Measurements from ENCODE around the gene CDK5RAP2. TPM values are rescaled to one million over a fixed set of nuclear protein-coding genes. Genes with fewer than 3 reads are reported as not detected.

The CDK5RAP2 gene
- total RNA-seq, 1 experiment from 2014 or later = 22.2 TPM

DNA sequence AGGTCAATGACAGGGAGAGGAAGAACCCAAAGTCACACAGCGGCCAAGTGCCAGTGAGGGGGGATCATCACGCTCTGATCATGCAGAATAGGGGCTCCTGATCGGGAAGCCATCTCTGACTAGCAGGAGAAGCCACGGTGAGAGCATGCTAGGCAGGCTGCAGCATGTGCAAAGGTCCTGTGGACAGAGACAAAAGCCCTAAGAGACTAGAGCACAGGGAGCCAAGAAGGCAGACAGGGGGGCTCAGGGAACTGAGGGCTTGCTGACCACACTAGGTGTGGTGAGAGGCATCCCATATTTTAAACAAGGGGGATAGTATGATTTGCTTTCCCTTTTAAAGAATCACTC is 195.1 kb downstream of the CDK5RAP2 start:
- no peak for DNase-seq (ENCODE audit: low spot score)

DNA sequence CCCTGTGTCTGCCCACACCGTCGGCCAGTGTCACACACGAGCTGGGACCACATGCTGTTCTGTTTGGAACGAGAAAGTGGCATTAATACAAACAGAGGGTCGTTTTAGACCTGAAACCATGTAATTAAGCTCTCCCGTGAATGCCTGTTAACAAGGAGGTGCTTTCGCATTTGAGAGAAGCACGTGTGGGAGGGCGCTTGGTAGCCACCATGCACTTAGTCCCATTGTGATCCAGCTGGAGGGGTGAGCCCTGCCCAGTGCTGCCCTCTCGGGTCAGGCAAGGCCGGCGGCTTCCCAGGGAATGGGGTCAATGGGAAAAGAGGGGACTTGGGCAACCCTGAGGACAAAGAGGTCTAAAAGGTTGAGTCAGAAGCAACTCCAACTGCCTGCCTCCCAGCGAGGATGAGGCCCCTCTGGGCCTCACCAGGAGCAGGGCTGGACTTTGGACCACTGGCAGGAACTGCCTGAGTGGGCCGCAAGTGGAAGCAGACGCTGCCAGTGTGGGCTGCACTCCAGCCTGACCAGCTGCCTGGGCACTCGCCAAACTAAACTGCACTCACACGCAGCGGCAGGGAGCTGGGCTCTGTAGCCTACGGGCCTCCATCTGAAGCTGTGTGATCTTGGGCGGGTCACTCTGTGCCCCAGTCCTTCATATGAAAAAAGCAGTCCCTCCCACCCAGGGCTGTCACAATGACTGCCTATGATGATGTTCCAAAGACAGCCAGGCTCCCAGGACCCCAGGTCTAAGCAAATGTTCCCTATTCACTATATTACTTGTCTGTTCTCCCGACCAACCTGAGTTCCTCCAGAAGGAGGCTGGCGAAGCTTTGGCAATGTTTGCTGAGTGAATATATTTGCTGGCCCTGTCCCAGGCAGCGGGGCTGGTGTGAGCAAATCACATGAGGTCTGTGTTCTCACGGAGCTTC is 195.7 kb downstream of the CDK5RAP2 start:
- no peak for DNase-seq (ENCODE audit: low spot score)

DNA sequence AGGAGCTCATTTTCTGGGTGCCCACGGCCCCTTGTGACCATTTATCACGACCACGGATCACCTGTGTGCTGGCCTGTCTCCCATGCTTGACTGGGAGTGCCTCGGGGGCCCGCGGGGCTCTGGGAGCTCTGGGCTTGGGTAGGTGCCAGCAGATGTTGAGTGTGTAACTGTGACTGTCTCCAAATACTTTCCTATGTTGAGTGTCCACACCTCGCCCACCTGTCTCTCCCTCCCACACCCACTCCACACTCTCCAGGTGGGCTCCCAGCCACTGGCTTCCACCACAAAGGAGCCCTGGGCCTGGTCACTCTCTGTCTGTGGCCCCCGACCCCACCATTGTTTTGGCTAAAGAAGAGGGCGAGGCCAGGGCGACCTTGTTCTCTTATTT is 196.4 kb downstream of the CDK5RAP2 start:
- DNase-seq (ENCODE audit: low spot score) = no peak

GRCh38 chr9:120382453-120382852 is 197.5 kb downstream of the CDK5RAP2 start:
- no peak for DNase-seq (ENCODE audit: low spot score)

DNA sequence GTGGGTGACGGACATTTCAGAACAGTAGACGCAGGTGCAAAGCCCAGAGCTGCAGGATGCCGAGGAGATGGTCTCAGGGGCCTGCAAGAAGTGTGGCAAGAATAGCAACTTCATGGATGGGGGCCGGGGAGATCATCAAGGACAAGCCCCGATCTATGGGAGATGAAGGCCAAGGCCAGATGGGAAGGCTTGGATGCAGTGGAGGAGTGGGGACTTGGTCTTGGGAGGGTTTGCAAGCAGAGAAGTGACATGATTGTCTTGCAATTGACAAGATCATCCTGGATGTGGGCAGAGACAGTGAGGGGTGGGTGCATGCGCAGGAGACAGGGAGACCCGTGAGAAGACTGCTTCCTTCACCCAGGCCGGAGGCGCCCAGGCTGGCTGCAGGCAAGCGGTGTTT is 198.1 kb downstream of the CDK5RAP2 start:
- DNase-seq (ENCODE audit: low spot score) = no peak

- no peak for DNase-seq (ENCODE audit: low spot score)
Observed at GRCh38 chr9:120379611-120380010, 200.4 kb downstream of the CDK5RAP2 start.

DNA sequence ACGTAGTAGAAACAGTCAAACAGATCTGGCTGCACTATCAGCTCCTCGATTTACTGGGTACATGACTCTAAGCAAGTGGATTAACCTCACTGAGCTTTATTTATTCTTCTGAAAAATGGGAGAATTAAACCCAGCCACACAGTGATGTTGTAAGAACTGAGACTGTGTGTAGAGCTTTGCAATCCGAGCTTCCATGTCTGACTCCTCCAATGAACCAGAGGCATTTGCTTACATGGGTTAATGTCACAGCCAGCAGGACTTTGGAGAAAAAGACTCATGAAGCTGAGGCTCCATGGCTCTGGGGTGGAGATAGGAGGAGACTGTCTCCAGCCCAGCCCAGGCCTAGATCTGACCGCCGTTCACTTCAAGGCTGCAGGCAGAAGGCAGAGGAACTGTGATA is 201.3 kb downstream of the CDK5RAP2 start:
- DNase-seq (ENCODE audit: low spot score) = no peak

DNA sequence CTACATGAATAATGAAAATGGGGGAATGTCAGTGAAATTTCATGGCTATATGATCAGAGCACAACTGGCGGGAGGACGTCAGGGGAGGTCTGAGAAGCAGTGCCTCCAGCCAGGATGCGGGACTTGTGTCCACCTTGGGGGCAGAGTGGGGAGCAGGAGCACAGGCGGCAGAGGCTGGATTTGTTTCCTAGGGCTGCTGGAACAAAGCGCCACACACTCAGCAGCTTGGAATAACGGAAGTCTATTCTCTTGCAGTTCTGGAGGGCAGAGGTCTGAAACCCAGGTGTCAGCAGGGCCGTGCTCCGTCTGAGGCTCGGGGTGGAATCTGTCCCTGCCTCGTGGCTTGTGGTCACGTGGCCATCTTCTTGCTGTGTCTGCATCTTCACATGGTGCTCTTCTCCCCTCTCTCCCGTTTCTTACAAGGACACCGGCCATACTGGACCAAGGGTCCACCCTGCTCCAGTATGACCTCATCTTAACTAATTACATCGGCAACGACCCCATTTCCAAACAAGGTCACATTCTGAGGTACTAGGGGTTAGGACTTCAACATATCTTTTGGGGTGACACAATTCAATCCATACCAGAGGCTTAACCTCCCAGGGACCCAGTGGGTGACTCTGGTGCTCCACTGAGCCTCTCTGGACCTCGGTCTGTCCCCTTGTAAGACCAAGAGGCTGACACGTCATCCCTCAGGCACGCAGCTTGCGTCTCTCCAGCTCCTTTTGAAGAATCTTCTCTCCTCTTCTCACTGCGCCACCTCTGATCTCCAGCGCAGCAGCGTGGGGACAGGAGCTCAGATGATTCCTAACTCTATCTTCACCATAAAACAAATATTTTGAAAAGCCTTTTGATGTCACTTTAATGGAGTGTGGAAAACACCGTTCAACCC is 202.5 kb downstream of the CDK5RAP2 start:
- no peak for DNase-seq (ENCODE audit: low spot score)

DNA sequence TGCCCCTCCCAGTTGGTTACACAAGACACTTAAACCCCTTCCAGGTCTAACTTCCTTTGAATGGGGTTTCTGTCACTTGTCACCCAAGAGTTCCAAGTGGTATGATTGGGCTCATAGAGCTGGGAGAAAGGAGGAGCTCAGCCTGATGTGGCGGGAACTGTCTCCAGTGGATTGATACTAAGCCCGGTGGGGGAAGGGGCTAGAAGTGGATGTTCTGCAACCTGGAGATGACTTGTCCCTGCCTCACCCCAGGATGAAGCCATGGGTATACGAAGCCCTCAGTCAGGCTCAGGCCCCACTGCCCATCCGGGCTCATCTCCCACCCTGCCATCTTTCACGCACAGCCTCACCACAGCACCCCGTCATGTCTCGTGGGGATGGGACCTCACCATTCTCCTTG is 203.9 kb downstream of the CDK5RAP2 start:
- DNase-seq (ENCODE audit: low spot score) = no peak

DNA sequence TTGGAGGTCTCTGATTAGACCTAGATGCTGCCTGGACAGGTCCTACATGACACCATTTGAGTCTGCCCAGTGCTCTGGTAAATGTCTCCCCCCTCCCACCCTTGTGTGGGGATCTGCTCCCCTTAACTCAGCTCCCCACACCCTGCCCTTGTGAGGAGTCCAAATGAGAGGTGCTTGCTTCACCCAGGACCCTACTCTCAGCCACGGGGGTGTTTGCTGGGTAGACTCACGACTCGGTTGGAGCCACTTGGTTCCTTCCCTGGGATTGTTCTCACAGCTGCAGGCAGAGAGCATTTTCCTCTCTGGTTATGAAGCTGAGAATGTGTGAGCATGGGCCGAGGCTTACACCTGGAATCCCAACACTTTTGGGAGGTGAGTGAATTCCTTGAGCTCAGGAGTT is 204.7 kb downstream of the CDK5RAP2 start:
- DNase-seq (ENCODE audit: low spot score) = no peak

- DNase-seq (ENCODE audit: low spot score) = no peak
Observed at GRCh38 chr9:120374817-120375216, 205.2 kb downstream of the CDK5RAP2 start.

DNA sequence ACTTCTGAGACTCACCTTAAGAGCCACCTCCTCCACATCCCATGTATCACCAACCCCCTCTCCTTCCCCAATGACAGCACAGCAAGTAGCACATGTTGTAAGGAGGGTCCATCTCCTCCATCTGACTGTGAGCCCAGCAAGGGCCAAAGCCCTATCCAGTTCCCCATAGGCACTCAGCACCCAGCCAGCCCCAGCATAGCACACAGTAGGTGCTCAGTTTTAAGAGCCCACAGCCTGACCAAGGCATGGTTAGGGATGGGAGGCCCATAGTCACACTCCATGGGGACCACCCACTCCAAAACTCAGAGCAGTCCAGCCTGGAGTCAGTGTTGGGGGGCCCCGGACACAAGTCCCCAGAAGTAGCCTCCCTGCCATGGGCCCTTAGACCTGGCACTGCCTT is 205.7 kb downstream of the CDK5RAP2 start:
- DNase-seq (ENCODE audit: low spot score) = no peak

DNA sequence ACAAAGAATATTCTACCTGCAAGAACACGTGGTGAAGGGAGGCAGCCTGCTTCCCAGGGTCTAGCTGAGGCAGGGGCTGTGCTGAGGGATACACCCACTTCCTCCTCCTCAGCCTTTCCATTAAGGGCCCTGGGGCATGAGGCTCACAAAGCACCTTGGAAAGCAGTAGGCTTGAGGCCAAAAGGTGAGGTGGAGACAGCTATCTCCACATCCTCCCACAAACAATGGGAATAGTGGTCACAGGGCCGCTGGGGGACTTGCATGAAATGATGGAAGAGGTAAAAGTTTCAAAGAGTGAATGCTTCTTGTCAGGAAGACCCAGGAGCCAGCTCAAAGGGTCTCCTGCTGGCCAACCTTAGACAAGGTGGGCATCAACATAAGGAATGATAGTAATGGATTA is 207.9 kb downstream of the CDK5RAP2 start:
- no peak for DNase-seq (ENCODE audit: low spot score)

DNA sequence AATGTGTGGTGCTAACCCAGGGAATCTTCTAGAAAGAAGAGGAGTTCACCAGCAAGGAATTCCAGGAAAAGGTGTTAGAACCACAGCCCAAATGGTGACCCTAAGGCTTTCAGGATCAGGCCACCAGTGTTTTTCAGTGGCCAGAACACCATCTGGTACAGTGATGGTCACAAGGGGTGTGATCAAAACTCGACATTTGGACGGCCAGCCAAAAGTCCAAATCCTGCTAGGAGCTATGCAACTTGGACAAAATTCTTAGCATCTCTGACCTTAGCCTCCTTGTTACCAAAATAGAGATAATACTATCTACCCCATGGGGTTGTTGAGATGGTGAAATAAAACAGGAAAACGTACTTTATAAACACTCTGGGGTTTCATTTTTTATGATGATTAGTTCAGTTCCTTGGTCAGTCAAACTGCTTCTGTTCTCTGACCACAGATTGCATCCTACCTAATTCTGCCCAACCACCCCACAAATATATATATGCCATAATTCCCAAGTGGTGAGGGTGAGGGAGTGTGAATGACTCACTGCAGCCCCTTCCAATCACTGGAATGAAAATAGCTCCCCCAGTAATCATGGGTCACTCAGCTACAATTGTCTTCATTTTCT is 210.3 kb downstream of the CDK5RAP2 start:
- no peak for DNase-seq (ENCODE audit: low spot score)

DNA sequence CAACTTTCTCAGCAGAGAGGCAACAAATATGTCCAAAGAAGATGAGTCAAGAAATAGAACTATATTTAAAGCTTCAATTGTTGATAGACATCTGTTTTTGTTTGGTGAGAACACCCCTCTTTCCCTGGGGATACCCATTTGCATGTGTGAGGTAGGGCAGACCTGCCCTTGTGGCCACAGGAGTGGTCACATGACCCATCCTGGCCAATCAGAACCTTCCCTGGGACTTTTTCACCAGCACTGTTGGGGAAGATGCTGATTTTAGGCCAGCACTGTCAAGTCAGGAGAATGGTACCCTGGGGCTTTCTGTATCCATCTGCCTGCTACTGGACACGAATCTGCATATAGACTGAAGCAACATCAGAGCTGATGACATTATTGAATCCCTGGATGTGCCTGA is 211.2 kb downstream of the CDK5RAP2 start:
- DNase-seq (ENCODE audit: low spot score) = no peak

DNA sequence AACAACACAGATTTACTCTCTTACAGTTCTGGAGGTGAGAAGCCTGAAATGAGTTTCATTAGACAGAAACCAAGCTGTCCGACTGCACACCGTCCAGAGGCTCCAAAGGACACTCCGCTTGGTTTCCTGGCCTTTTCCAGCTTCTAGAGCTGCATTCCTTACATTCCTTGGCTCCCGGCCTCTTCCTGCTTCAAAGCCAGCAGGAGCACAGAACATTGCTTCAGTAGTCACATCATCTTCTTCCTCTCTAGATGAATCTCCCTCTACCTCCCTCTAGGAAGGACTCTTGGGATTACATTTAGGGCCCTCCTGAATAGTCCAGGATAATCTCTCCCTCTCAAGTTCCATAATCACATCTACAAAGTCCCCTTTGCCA is 213.3 kb downstream of the CDK5RAP2 start:
- peak; percentile 56 for DNase-seq (ENCODE audit: low spot score)

DNA sequence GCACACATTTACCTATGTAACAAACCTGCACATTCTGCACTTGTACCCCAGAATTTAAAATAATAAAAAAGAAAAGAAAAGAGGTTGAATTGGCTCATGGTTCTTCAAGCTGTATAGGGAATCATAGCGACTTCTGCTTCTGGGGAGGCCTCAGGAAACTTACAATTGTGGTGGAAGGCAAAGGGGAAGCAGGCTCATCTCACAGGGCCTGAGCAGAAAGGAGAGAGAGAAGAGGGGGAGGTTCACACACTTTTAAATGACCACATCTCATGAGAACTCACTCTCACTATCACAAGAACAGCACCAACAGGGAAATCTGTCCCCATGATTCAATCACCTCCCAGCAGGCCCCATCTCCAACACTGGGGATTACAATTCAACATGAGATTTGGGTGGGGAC is 214.6 kb downstream of the CDK5RAP2 start:
- DNase-seq (ENCODE audit: low spot score) = no peak

GRCh38 chr9:120363697-120364096 is 216.3 kb downstream of the CDK5RAP2 start:
- DNase-seq (ENCODE audit: low spot score) = no peak

DNA sequence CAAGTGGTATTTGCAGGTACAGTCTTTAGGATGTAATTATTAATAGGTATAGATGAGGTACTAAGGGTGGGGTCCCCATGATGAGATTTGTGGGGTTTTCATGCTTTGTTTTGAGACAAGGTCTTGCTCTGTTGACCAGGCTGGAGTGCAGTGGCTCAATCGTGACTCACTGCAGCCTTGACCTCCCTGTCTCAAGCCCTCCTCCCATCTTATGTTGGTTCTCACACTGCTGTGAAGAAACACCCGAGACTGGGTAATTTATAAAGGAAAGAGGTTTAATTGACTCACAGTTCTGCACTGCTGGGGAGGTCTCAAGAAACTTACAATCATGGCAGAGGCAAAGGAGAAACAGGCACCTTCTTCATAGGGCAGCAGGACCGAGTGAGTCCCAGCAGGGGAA is 217.5 kb downstream of the CDK5RAP2 start:
- DNase-seq (ENCODE audit: low spot score) = no peak

DNA sequence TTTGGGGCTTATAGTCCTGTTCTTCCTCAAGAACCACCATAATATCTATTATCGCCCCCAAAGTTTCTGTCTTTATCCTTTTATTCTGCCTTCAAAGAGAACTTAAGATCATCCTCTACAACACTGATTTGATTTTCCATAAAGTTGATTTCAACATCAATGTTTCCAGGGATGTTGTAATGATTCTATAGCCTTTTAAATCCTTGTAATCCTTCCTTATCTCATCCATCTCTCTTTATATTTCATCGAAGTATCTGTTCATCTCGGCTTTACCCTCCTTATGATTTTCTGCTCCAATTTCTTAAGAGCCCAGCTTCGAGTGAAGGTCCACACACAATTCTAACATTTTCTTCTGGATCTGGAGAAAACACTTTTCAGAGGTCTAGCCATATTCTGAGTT is 218.4 kb downstream of the CDK5RAP2 start:
- no peak for DNase-seq (ENCODE audit: low spot score)

DNA sequence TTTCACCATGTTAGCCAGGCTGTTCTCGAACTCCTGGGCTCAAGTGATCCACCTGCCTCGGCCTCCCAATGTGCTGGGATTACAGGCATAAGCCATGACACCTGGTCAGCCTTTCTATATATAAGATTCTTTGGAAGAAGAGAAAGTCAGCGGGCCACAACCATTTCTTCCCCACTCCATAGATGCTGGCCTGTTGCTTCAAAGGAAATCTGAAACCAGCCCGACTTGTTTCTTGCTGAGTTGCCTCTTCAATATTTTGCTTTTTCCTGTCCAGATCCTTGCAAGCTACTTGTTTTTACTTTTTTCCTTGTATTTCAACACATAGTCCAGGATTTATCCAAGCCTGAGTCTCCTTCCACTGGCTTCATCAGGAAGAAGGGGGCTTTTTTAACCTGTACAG is 219.5 kb downstream of the CDK5RAP2 start:
- DNase-seq (ENCODE audit: low spot score) = no peak

DNA sequence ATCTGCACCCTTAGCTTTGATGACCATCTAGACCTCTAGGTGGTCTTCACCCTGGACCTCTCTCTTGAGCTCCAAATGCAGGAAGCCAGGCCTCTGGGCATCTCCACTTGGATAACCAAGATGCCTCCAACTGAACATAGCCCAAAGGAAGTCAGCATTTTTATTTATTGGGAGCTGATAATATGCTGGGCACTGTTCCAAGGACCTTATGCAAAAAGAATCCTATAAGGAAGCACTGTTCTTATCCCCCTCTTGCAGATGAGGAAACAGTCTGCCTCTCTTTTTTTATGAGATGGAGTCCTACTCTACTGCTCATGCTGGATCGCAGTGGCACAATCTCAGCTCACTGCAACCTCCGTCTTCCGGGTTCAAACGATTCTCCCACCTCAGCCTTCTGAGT is 219.9 kb downstream of the CDK5RAP2 start:
- peak; percentile 16 for DNase-seq (ENCODE audit: low spot score)

Measured in HT-29 (cell line).